ENCODE measurements around the gene PES1. TPM values are rescaled to one million over a fixed set of nuclear protein-coding genes. Genes with fewer than 3 reads are reported as not detected.

PES1 gene
- polyA plus RNA-seq, 3 donors, result 32.2 to 36.6 (median 35.6) TPM

- Mint-ChIP-seq H3K27ac (no peak overlapping the region), H3K36me3 (no peaks in the 10 kb centered on the region), H3K27me3 (ENCODE audit: low read depth in 3 of 3) (no peaks in the 10 kb centered on the region), H3K9me3 (peaks cover 0 to 2% (median 0%) of the 10 kb centered on the region in 7 donors), H3K4me1 (no peaks in the 10 kb centered on the region), H3K4me3 (no peak overlapping the region)
- H3K4me2 ChIP-seq (replicated peaks; ENCODE audit: extremely low read depth, low read length, poor library complexity, severe bottlenecking), result no peak overlapping the region
- no peaks in the 10 kb centered on the region for H3K27me3 ChIP-seq (ENCODE audit: control insufficient read depth in 2 of 2, insufficient read depth in 2 of 2, low read length in 2 of 2)
- no peaks in the 10 kb centered on the region for H3K36me3 ChIP-seq (replicated peaks in 1 of 2; ENCODE audit: control insufficient read depth in 1 of 2, insufficient read depth in 2 of 2, low read length in 2 of 2)
- intact Hi-C loops (cut with micrococcal nuclease), result no loop called here
- H3K27ac ChIP-seq (ENCODE audit: low read depth in 1 of 2, low read length in 2 of 2), result no peak overlapping the region
- TF ChIP-seq, protein P1, sequence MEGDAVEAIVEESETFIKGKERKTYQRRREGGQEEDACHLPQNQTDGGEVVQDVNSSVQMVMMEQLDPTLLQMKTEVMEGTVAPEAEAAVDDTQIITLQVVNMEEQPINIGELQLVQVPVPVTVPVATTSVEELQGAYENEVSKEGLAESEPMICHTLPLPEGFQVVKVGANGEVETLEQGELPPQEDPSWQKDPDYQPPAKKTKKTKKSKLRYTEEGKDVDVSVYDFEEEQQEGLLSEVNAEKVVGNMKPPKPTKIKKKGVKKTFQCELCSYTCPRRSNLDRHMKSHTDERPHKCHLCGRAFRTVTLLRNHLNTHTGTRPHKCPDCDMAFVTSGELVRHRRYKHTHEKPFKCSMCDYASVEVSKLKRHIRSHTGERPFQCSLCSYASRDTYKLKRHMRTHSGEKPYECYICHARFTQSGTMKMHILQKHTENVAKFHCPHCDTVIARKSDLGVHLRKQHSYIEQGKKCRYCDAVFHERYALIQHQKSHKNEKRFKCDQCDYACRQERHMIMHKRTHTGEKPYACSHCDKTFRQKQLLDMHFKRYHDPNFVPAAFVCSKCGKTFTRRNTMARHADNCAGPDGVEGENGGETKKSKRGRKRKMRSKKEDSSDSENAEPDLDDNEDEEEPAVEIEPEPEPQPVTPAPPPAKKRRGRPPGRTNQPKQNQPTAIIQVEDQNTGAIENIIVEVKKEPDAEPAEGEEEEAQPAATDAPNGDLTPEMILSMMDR (IDR thresholded peaks at IDR 0.05), result no peak
- H3K9me3 ChIP-seq (replicated peaks in 1 of 2; ENCODE audit: control insufficient read depth in 1 of 2, insufficient read depth in 1 of 2, low read length in 2 of 2), result no peaks in the 10 kb centered on the region
- no peak for DNase-seq
- H3K4me1 ChIP-seq (ENCODE audit: control insufficient read depth in 1 of 2, insufficient read depth in 2 of 2, low read length in 2 of 2), result no peaks in the 10 kb centered on the region
- H4K20me1 ChIP-seq (ENCODE audit: insufficient read depth, low read length), result no peaks in the 10 kb centered on the region
- no peak overlapping the region for H3K9ac ChIP-seq (ENCODE audit: insufficient read depth, low read length, poor library complexity, severe bottlenecking)
- WGBS (ENCODE audit: insufficient coverage), result 90% methylated on average over 5 of the region's 6 CpGs
- H2AFZ ChIP-seq (ENCODE audit: insufficient read depth, low read depth, low read length, poor library complexity, severe bottlenecking), result no peak overlapping the region
- no peak overlapping the region for H3K4me3 ChIP-seq (replicated peaks in 1 of 3; ENCODE audit: low read depth in 2 of 3, low read length in 3 of 3)
- no peaks in the 10 kb centered on the region for H3K79me2 ChIP-seq (ENCODE audit: insufficient read depth, low read length)
Measured at GRCh38 chr22:30556388-30556787, 35.3 kb downstream of the PES1 start.

DNA sequence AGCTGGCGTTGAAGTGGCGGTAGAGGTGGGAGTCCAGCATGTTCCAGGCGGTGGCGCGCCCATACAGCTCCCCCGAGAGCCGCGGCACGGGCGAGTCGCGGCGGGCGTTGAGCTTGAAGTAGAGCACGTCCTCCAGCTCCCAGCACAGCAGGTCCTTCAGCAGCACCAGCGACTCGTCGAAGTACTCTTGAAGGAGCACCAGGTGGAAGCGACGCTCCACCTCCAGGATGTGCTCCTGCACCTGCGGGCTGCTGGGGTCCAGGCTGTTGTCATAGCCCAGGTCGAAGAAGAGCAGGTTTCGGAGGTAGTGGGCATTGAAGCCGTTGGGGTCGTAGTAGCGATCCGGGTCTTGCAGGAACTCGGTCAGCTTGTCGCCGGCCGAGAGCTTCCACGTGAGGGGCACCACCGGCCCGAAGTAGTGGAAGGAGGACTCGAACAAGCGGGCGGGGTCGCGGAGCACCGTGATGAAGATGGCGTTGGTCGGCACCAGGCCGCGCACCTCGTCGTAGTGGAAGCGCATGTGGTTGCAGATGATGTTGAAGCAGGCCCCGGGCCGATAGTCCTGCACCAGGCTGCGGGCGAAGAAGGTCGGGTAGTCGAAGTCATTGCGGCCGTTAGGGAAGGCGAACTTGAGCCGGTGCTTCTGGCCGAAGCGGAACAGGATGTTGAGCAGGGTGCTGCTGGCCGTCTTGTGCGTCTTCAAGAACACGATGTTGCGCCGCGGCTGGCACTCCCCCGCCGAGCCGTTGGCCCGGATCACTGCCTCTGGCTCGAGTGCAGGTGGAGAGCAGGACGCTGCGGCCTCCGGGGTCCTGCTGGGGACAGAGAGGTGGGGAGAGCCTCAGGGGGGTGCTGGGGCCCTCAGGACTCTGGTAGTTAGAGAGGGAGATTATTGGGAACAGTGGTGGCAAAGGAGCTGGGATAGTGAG lies 36.2 kb downstream of the PES1 start:
- peaks cover 0 to 2% (median 0%) of the 10 kb centered on the region in 7 donors for H3K9me3 Mint-ChIP-seq
- Histone ChIP-seq H3K27ac (ENCODE audit: low read depth in 1 of 2, low read length in 2 of 2) (no peak overlapping the region), H3K9ac (ENCODE audit: insufficient read depth, low read length, poor library complexity, severe bottlenecking) (no peak overlapping the region), H3K79me2 (ENCODE audit: insufficient read depth, low read length) (no peaks in the 10 kb centered on the region), H3K4me1 (ENCODE audit: control insufficient read depth in 1 of 2, insufficient read depth in 2 of 2, low read length in 2 of 2) (no peaks in the 10 kb centered on the region), H3K27me3 (ENCODE audit: control insufficient read depth in 2 of 2, insufficient read depth in 2 of 2, low read length in 2 of 2) (no peaks in the 10 kb centered on the region), H3K9me3 (replicated peaks in 1 of 2; ENCODE audit: control insufficient read depth in 1 of 2, insufficient read depth in 1 of 2, low read length in 2 of 2) (no peaks in the 10 kb centered on the region), H2AFZ (ENCODE audit: insufficient read depth, low read depth, low read length, poor library complexity, severe bottlenecking) (no peak overlapping the region), H3K4me2 (replicated peaks; ENCODE audit: extremely low read depth, low read length, poor library complexity, severe bottlenecking) (no peak overlapping the region), H3K4me3 (replicated peaks in 1 of 3; ENCODE audit: low read depth in 2 of 3, low read length in 3 of 3) (no peak overlapping the region), H3K36me3 (replicated peaks in 1 of 2; ENCODE audit: control insufficient read depth in 1 of 2, insufficient read depth in 2 of 2, low read length in 2 of 2) (no peaks in the 10 kb centered on the region), H4K20me1 (ENCODE audit: insufficient read depth, low read length) (no peaks in the 10 kb centered on the region)
- H3K4me3 Mint-ChIP-seq, result no peak overlapping the region
- 97% methylated on average over 66 of the region's 73 CpGs for WGBS (ENCODE audit: insufficient coverage)
- intact Hi-C loops (cut with micrococcal nuclease), result no loop called here
- no peak overlapping the region for H3K27ac Mint-ChIP-seq
- DNase-seq, result no peak
- peaks cover 0 to 2% (median 0%) of the 10 kb centered on the region in 3 donors for H3K27me3 Mint-ChIP-seq (ENCODE audit: low read depth in 3 of 3)
- TF ChIP-seq, protein P1 (IDR thresholded peaks at IDR 0.05), result no peak
- no peaks in the 10 kb centered on the region for H3K4me1 Mint-ChIP-seq
- no peaks in the 10 kb centered on the region for H3K36me3 Mint-ChIP-seq
